ENCODE results near the gene TMEM8B.

The TMEM8B gene

GRCh38 chr9:35840881-35841644 lies 12.0 kb downstream of the TMEM8B start:
- DNase-seq, result no peak

DNA sequence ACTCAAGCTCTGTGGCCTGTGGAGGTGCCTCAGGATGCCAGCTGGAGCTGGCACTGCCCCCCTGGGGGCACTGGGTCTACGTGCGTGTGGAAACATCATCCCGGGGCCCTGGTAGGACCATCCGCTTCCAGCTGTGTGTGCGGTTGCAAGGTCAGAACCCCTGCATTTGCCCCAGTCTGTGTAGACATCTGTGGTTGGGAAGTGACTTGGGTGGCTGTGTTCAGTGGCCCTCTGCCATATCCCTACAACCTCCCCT lies 12.5 kb downstream of the TMEM8B start:
- no peak for DNase-seq

DNA sequence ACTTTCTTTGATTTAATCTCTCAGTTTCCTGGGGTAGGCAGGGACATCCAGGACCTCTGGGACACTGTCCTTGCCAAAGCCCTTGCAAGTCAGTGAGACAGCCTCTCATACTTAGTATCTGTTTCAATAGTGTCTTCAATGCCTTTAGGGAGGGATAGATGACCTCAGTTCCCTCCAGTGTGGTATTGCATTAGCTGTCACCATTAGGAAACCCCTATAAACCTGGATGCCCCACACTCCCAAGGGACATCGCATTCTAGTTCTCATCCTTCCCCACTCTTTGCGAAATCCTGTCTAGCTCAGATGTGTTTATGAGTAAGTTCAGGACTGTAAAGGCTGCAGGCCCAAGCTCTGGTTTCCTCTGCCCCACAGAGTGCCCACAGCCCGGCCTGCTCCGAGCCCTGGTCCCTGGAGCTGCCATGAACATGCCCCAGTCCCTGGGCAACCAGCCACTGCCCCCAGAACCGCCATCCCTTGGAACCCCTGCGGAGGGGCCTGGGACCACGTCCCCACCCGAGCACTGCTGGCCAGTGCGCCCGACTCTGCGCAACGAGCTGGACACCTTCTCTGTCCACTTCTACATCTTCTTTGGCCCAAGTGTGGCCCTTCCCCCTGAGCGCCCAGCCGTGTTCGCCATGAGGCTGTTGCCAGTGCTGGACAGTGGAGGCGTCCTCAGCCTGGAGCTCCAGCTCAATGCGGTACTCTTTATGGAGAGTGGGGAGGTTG lies 13.2 kb downstream of the TMEM8B start:
- DNase-seq, result no peak

GRCh38 chr9:35842795-35843194 lies 13.8 kb downstream of the TMEM8B start:
- no peak for DNase-seq

DNA sequence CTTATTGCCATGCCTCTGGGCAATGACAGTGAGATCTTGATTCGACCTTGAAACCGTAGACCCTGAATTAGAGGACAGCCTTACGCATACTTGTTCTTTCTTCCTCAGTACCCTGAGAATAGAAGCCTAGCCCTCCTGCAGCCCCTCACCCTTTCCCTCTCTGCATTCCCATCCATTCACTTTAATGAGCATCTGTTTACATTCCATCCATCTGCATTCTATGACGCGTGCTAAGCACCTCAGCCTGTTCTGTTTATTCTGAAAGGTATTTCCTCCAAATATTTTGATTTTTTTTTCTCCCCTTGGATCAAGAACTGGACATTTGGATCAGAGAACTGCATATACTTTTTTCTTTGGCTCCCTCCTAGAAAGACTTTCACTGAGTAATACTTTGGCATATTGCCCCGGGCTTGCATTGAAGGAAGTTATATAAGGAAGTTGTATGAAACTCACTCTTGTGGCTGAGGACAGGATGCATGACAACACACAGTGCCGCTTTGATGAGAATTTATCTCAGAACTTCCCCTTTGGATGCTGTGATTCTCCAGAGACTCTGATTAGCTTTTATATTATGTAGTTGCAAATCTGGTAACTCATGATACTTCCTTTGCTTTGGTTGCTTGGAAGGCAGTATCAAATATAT lies 15.7 kb downstream of the TMEM8B start:
- DNase-seq, result peak; percentile 76

DNA sequence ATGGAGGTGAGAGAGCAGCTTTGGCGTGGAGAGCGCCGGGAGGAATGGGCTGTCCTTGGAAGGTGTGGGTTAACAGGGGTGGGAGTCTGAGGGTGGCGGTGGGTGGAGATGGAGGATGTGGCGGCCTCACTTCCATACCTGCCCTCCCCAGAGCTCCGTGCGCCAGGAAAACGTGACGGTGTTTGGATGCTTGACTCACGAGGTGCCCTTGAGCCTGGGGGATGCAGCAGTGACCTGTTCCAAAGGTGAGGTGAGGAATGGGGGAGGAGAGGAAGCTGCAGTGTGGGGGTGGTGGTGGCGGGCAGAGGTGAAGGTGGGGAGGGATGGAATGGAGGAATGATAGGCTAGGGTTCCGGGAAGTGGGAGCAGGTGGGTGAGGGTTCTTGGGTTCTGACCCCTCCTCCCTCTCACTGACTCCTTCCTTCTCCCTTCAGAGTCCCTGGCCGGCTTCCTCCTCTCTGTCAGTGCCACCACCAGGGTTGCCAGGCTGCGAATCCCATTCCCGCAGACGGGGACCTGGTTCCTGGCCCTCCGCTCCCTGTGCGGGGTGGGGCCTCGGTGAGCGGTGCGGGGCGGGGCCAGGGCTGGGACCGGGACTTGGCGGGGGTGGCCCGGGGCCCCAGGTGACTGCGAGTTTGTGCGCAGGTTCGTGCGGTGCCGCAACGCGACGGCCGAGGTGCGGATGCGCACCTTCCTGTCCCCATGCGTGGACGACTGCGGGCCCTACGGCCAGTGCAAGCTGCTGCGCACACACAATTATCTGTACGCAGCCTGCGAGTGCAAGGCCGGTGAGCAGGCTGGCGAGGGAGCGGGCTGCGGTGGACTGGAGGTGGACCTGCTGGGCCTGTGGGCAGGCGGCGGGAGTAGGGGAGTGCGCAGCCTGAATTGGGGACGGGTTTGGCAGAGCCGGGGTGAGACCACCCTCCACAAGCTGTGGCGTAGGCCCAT lies 17.1 kb downstream of the TMEM8B start:
- no peak for DNase-seq

- DNase-seq, result no peak
Observed at GRCh38 chr9:35847792-35848572, 19.0 kb downstream of the TMEM8B start.

- peak; percentile 7 for DNase-seq
Observed at GRCh38 chr9:35852267-35852815, 23.3 kb downstream of the TMEM8B start.

DNA sequence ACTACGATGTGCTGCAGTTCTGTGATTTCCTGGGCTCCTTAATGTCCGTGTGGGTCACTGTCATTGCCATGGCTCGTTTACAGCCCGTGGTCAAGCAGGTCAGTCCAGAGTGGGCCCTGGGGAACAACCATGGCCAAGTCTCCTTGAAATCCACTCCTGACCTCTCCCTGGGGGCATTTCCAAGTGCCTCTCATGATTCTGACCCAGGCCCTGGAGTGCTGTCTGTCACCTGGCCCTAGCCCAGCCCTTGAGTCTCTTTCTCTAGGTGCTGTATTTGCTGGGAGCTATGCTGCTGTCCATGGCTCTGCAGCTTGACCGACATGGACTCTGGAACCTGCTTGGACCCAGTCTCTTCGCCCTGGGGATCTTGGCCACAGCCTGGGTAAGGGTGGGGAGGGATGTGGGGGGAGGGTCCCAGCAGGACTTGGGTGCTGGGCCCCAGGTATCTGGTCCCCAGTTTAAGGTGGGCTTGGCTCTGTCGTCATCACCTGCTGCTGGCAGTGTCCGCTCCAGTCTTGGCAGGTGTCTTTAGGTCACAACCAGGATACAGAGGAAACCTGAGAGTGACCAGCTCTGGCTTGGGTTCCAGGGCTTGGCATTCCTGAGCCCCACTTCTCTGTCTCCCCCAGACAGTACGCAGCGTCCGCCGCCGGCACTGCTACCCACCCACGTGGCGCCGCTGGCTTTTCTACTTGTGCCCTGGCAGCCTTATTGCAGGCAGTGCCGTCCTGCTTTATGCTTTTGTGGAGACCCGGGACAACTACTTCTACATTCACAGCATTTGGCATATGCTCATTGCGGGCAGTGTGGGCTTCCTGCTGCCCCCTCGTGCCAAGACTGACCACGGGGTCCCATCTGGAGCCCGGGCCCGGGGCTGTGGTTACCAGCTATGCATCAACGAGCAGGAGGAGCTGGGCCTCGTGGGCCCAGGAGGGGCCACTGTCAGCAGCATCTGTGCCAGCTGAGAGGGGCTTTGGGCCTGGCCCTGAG lies 24.1 kb downstream of the TMEM8B start:
- DNase-seq, result peak; percentile 13

DNA sequence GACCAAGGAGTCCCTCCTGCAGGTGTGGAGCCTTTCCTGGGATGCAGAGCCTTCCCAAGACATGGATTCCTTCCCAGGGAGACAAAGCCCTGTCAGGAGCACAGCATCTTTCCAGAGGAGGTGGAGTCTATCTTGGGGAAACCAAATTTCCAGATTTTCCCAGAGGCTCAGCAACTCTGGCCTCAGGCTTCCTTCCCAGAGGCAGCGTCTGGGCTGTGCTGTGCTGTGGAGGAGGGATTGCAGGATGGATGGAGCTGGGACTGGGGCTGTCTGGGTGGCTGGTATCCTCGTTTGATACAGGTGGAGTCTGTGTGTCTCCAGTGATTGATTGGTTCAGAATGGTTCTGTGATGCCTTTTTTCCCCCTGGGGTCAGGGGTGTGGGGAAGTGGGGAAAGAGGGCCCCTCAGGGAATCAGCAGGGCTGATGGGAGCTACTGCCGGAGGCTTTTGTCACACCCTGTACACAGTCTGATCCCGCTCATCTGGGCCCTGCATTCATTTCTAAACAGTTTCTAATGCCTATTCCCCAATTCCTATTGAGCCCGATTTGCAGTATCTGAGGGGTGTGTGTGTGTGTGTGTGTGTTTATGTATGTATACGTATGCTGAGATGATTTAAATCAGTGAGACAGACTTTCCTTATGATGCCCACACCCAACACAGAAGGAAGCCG lies 25.2 kb downstream of the TMEM8B start:
- DNase-seq, result peak; percentile 10

DNA sequence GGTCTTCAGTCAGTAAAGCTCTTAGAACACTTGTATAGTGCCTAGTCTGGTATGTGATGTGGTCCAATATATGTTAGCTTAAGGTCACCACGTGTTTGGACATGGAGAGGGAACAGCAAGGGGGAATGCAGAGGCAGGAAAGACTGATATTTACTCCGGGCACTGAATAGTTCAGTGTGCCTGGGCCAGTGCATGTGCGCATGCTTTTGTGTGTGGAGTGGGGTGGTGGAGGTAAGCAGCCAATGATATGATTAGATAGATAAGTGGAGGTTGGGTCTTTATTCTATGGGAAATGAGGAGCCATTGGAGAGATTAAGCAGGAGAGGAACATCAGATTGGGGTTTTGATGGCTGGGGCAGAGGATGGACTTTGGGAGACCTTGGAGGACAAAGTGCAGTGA lies 27.2 kb downstream of the TMEM8B start:
- DNase-seq, result peak; percentile 3

GRCh38 chr9:35856882-35857281 lies 27.9 kb downstream of the TMEM8B start:
- DNase-seq, result peak; percentile 4

DNA sequence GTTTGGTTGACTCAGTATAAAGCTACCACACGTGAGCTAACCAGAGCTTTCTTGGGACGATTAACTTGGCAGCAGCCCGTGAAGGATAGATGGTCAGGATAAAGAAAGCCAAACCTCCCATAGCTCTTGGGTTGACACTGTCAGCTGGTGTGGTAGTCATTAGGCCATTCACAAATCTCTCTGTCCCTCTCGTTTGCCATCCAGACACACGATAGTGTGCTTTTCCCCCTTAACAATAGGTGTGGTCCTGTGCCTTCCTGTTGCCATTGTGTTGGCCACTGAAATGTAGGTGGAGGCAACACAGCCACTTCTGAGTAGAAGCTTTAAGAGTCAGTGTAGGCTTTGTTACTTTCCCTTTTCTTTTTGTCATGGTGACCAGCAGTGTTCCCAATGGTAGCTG lies 29.4 kb downstream of the TMEM8B start:
- peak; percentile 8 for DNase-seq

- peak; percentile 33 for DNase-seq
Observed at GRCh38 chr9:35859310-35859989, 30.4 kb downstream of the TMEM8B start.

DNA sequence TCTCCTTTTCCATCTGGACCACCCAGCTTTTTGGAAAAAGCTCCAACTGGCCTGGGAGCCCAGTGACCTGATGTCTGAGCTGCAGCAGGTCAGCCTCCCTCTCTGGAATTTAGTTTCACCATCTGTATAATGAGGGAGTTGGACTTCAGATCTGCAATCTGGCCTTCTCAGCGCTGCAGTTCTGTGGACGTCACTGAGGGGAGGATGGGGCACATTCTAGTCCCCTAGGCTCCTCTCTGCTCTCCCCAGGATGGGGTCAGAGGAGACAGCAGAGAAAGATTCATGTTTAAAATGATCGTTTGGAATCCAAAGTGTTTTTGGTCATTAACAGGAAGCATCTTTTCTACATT lies 30.9 kb downstream of the TMEM8B start:
- DNase-seq, result peak; percentile 20

DNA sequence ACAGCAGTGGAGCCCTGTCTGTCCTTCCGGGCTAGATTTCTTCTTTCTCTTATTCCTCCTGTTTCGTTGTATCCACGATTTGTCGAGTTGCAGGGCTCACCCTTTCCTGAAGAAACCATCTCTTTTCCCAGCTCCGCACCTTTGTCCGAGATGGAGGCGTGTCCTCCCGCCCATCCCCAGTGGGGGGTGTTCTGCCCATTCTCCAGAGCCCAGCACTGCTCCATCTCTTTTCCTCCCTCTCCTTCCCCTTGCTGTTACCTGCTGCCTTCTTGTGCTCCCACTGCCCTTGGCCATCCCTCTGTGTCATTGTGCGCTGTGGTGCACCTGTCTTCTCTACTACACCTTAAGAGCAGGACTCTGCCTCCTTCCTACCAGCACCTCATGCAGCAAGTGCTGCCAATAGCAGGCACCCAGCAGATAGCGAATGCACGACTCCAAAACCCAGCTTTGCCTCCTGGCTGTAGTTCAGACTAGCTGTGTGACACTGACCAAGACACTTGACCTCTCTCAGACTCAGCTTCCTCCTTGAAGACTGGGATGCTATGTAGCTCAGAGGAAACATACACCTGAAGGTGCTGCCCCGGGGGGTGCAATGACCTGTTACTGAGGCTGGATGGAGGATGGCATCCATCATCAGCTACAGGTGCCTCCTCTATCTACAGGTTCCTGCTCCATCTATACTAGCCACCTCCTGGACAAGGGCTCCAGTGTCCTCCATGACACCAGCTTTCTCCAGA lies 32.3 kb downstream of the TMEM8B start:
- peak; percentile 11 for DNase-seq

GRCh38 chr9:35862328-35862727 lies 33.3 kb downstream of the TMEM8B start:
- no peak for DNase-seq

DNA sequence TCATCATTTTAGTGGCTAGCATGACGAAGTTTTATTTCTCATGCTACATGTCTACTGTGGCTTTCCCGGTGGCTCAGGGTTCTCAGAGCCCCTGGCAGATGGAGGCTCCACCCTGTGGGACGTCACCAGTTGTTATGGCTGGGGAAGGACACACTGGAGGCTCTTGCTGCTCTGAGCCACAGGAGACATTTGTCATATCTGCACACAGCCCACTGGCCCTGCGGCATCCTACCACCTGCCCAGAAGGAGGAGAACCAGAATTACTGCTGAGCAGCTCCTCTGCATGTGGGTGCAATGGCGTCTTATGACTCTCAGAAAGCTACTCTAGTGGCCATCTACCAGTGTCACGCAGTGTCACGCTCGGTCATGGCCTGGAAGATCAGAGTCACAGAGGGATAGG lies 34.6 kb downstream of the TMEM8B start:
- DNase-seq, result no peak

Data from femur (tissue), 1 donor.